ENCODE results near the gene TBCD. TPM values are rescaled to one million over a fixed set of nuclear protein-coding genes. Genes with fewer than 3 reads are reported as not detected.

TBCD gene
- 118 TPM for total RNA-seq (ENCODE audit: unreplicated experiment)
- long read RNA-seq, full-length matches to known transcripts = 3 of 4 reads
- long read RNA-seq, partial matches to known transcripts = 1 of 4 reads
- long read RNA-seq, other reads (novel, unspliced or antisense) = 0 of 4 reads

DNA sequence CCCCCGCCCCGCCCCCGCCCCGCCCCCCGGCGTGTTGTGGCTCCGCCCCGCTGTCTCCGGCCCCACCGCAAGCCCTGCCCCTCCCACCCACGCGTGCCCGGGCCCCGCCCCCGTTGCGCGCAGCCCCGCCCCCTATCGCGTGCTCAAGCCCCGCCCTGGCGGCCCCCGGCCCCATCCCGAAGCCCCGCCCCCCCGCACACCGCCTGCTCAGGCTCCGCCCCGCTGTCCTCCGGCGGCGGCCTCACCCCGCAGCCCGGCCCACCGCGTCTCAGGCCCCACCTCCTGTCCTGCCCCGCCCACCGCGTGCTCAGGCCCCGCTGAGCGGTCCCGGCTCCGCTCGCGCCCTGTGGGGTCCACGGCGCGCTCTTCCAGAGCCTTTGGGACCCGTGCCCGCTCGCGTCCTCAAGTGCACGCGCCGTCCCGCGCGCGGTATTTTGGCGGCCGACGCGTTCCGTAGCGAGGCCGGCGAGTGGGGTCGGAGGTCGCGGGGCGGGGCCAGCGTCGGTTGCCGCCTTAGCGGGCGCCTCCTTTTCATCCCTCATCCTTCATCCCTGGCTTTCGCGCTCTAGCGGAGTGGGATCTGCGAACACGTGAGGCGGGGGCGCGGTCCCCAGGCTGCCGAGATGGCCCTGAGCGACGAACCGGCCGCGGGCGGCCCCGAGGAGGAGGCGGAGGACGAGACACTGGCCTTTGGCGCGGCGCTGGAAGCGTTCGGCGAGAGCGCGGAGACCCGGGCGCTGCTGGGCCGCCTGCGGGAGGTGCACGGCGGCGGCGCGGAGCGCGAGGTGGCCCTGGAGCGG lies at the start of gene TBCD:
Gene TBCD (plus strand): TSS at position 495 of the 800 bp plus-strand sequence. CDS start 129 bp downstream, at position 624.
- Mint-ChIP-seq H3K27me3 (ENCODE audit: unreplicated experiment) (peaks cover 18% of the 10 kb centered on the region), H3K9me3 (ENCODE audit: unreplicated experiment) (peaks cover 13% of the 10 kb centered on the region), H3K36me3 (ENCODE audit: unreplicated experiment) (no peaks in the 10 kb centered on the region), H3K4me1 (ENCODE audit: low read depth, unreplicated experiment) (peaks cover 20% of the 10 kb centered on the region), H3K27ac (ENCODE audit: unreplicated experiment) (no peak within 1 kb of the TSS), H3K4me3 (ENCODE audit: unreplicated experiment) (peak within 1 kb of the TSS; percentile 96)
- peak; percentile 91 for DNase-seq
- TF ChIP-seq, protein P1, sequence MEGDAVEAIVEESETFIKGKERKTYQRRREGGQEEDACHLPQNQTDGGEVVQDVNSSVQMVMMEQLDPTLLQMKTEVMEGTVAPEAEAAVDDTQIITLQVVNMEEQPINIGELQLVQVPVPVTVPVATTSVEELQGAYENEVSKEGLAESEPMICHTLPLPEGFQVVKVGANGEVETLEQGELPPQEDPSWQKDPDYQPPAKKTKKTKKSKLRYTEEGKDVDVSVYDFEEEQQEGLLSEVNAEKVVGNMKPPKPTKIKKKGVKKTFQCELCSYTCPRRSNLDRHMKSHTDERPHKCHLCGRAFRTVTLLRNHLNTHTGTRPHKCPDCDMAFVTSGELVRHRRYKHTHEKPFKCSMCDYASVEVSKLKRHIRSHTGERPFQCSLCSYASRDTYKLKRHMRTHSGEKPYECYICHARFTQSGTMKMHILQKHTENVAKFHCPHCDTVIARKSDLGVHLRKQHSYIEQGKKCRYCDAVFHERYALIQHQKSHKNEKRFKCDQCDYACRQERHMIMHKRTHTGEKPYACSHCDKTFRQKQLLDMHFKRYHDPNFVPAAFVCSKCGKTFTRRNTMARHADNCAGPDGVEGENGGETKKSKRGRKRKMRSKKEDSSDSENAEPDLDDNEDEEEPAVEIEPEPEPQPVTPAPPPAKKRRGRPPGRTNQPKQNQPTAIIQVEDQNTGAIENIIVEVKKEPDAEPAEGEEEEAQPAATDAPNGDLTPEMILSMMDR (IDR thresholded peaks at IDR 0.05; ENCODE audit: partially characterized antibody, unreplicated experiment) = no peak

DNA sequence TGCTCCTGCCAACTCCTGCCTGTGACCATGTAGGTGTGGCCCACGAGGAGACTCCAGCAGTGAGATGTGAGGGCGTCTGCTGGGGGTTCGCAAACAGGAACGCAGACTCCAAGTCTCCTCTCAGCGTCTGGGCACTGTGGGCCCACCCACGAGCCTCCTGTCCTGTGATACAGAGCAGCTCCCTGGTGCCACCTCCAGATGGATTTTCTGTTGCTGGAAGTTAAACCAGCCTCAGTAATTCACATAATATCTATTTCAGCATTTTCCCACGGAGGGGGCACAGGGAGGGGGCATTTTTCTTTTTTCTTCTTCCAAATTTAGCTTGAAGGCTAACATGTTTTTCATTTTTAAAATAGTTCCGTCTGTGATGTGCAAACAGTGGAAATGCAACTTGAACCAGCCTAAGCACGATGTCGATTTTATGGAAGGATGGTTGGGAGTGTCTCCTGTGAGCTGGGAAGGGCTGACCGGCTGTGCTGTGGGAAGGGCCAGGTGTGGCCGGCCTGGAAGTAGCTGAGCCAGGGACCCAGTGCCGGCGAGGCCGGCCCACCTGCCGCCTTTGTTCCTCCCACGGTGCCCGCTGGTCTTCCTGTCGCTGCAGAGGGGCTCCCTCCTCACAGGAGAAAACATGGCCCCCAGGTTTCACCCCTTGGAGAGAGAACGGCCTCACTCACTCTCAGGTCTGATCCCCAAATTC lies 49.5 kb upstream of the TBCD start:
- DNase-seq = no peak
- Mint-ChIP-seq H3K9me3 (ENCODE audit: unreplicated experiment) (peaks cover 7% of the 10 kb centered on the region), H3K27me3 (ENCODE audit: unreplicated experiment) (peaks cover 4% of the 10 kb centered on the region), H3K36me3 (ENCODE audit: unreplicated experiment) (no peaks in the 10 kb centered on the region), H3K27ac (ENCODE audit: unreplicated experiment) (no peak overlapping the region), H3K4me1 (ENCODE audit: low read depth, unreplicated experiment) (no peaks in the 10 kb centered on the region), H3K4me3 (ENCODE audit: unreplicated experiment) (no peak overlapping the region)
- TF ChIP-seq, protein P1 (IDR thresholded peaks at IDR 0.05; ENCODE audit: partially characterized antibody, unreplicated experiment) = no peak

DNA sequence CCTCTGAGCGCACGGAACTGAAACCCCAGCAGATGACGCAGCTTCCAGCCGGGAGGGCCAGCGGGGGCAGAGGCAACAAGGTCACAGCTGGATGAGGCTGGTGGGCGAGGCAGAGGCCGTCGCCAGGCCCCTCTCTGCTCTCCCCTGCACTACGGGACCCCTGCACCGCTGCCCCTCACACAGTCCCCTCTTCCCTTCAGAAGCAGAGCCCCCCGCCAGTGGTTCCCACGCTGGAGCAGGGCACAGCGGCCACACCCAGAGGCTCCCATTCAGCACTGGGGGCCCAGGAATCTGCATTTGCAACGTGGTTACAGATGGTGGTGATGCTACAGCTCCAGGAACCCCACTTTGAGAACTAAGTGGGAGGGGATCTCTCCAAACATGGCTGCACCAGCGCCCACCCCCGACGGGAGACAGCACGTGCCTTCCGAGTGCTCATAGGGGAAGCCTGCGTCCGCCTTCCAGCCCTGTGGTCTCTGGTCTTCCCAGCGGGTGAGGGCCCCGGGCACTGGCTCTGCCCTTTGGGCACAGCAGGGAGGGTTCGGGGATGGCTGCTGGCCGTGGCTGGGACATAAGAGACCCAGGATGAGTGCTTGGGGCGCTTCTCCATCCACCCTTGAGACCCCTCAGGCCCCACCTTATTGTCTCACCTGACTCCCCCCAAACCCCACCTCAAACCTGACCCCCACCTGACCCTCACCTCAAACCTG lies 48.7 kb upstream of the TBCD start:
- peaks cover 7% of the 10 kb centered on the region for H3K9me3 Mint-ChIP-seq (ENCODE audit: unreplicated experiment)

DNA sequence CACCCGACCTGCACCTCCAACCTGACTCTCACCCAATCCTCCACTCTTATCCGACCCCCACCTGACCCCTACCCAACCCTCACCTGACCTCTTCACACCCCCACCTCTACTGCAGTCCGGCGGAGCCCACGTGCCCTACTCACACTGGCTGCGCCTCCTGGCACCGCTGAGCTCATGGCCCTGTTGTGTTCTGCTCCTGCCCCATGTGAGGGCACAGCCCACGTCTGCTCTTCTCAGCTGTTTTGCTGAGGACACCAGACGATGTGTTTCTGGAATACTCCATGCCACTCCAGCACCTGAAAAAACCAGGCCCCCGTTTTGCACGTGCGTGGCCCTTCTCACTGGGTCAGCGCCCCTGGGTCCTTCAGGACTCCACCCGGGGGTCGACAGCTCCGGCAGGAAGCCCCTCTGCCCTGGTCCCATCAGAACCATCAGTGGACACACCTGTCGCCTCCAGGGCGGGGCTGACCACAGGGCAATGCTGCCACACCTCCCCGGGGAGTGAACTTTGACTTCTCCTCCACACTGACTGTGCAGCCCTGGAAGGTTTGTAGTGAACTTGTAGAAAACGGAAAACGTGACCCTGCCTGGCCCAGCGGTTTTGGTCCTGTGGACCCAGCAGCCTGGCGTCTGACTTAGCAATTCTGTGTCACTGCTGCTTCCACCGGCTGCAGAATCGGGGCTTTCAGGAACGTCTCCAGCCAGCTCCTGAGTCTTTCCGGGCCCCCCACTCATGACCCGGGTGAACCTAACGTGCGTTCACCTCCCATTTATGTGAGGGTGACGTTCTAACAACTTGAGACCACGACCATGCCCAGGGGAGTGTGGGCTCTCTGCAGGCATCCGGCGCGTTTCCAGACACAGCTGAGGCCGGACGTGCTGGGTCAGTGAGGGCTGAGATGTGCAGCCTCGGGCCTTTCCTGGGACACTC lies 47.7 kb upstream of the TBCD start:
- Mint-ChIP-seq H3K9me3 (ENCODE audit: unreplicated experiment) (peaks cover 5% of the 10 kb centered on the region), H3K4me1 (ENCODE audit: low read depth, unreplicated experiment) (no peaks in the 10 kb centered on the region), H3K4me3 (ENCODE audit: unreplicated experiment) (no peak overlapping the region), H3K27ac (ENCODE audit: unreplicated experiment) (no peak overlapping the region), H3K36me3 (ENCODE audit: unreplicated experiment) (no peaks in the 10 kb centered on the region), H3K27me3 (ENCODE audit: unreplicated experiment) (peaks cover 3% of the 10 kb centered on the region)
- DNase-seq = no peak
- TF ChIP-seq, protein P1 (IDR thresholded peaks at IDR 0.05; ENCODE audit: partially characterized antibody, unreplicated experiment) = no peak

More for the DNA sequence above, 48.7 kb upstream of the TBCD start:
- Mint-ChIP-seq H3K4me3 (ENCODE audit: unreplicated experiment) (no peak overlapping the region), H3K36me3 (ENCODE audit: unreplicated experiment) (no peaks in the 10 kb centered on the region), H3K27ac (ENCODE audit: unreplicated experiment) (no peak overlapping the region), H3K4me1 (ENCODE audit: low read depth, unreplicated experiment) (no peaks in the 10 kb centered on the region), H3K27me3 (ENCODE audit: unreplicated experiment) (peaks cover 3% of the 10 kb centered on the region)
- TF ChIP-seq, protein P1 (IDR thresholded peaks at IDR 0.05; ENCODE audit: partially characterized antibody, unreplicated experiment) = no peak
- no peak for DNase-seq

All from glutamatergic neuron (in vitro differentiated cells).